ENCODE measurements around the gene ZNF512B.
A peak's percentile ranks its signal among the peaks of the same experiment; 100 is the strongest.
"Not testable (repeated sequence)": the region's sequence is repeated elsewhere in the genome, so short reads cannot be mapped to it uniquely, and the experiment has no call there.

The ZNF512B gene

DNA sequence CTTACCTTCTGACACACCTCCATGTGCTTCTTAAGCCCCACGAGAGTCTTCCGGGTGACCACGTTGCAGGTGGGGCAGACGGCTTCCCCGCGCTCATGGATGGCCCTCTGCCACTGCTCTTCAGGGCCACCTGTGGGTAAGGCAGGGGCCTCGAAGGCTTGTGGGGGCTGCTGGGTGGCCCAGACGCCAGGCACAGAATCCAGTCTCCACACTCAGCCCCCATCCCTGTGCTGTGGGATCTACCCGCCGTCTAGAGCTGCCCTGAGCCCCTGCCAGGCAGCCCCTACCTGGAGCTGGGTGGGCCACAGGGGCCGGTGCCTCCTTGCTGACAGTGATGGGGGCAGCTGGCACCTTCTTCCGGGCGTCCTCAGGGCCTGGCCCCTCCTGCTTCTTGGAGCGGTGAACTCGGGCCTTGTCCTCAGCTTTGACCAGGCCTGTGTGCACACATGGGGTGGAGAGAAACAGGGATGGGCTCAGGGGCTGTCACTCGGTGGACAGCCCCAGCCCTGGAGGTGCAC lies 5.9 kb downstream of the ZNF512B start:
- DNase-seq (ENCODE audit: low read depth): no peak

DNA sequence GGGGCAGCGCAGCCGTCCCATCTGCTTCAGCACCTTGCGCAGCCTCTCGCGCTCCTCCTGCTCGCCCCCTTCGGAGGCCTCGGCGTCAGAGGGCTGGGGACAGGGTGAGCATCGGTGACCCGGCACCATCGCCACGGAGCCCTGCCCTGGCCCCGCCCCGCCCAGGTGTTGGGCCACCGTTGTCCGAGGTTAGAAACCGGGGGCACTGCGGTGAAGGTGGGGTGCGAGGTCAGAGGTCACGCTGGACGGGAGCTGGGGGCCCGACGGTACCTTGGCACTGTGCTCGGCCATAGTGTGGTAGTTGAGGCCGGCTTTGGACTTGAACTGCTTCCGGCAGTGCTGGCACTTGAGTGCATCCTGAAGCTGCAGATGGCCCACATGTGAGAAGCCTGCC lies 6.4 kb downstream of the ZNF512B start:
- DNase-seq (ENCODE audit: low read depth): no peak

DNA sequence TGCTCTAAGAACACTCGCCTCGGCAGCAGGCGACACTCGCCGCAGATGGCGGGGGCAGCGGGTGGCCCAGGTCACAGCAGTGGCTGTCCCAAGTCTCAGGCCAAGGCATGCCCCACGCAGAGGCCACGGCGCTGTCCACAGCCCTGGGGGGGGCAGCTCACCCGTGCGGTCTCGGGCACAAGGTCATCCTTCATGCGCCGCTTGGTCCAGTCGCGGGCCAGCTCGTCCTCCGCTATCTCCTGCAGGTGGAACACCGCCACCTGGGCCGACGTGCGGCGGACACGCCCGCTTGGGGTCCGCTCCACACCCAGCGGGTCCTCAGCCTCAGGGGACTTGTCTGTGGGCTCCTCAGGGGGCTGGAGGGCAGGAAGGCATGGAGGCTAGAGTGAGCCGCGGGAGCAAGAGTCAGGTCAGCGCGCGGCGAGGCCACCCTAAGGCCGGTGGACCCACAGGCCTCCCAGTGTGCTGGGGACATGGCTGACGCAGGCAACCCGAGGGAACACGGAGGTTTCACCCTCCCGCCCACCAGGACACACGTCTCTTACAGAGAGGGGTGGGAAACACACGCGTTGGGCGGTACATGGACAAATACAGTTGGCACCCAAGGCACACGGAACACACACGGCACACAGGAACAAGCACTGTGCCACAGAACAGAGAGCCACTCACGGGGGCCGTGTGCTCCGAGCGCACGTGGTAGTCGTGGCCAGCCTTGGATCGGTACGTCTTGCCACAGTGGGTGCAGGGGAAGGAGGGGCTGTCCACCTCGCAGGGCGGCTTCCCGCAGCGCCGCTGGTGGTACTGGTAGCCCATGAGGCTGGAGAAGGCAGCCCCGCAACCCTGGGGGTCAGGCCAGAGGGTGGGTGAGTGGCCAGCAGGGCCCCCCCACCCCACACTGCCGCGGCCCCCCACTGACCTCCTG lies 7.0 kb downstream of the ZNF512B start:
- DNase-seq (ENCODE audit: low read depth): no peak

DNA sequence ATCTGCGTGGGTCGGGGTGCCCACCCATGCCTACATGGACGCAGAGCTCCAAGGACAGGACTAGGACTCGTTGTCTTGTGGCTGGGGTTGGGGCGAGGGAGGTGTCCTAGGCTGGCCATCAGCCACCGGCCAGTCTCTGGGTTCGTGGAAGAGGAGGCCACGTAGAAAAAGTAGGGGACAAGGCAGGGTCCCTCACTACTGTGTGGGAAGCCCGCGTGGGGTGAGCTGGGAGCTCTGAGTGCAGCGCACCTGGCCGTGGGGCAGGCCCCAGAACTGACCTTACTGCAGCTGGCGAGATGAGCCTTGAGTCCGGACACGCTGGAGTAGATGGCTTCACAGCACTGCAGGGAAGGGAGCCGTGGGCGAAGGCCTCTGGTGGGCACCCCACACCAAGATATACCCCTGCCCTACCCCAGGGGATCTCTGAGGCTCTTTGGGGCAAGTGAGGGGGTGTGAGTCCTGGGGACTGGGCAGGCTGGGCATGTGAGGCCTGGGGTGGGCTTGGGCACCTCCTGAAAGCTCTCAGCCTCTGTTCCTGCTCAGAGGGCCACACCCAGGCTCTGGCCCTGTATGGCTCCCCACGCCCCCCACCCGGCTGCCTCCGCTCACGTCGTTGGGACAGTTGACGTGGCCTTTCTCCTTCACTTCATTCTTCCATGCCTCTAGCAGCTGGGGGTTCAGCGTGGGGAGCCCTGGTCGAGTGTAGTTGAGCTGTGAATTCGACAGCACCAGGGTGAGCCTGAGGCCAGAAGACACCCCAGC lies 7.9 kb downstream of the ZNF512B start:
- DNase-seq (ENCODE audit: low read depth): no peak

DNA sequence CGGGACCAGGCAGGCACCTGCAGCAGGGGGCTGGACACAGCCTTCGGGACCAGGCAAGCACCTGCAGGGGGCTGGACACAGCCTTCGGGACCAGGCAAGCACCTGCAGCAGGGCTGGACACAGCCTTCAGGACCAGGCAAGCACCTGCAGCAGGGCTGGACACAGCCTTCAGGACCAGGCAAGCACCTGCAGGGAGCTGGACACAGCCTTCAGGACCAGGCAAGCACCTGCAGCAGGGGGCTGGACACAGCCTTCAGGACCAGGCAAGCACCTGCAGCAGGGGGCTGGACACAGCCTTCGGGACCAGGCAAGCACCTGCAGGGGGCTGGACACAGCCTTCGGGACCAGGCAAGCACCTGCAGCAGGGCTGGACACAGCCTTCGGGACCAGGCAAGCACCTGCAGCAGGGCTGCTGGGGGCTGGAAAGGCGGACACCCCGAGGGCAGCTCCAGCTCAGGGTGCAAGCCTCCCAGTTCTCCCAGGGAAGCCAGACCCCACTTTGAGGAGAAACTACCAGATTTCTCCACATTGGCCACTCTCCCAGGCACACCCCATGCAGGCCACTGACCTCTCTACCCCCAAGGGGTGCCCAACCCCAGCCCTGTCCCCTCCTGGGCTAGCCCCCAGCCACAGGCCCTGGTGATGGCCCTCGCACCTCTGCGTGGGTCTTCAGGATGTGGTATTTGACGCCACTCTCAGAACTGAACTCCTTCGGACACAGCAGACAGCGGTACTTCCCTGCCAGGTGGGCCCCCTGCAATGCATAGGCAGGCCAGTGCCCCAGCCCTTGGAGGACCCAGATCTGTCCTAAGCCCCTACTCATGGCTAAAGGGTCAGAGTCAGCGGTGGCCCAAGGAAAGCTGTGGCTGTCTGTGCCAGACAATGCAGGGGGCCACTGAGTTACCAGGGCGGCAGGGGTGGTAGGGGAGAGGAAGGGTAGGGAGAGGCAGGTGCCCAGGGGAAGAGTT lies 8.8 kb downstream of the ZNF512B start:
- DNase-seq (ENCODE audit: low read depth): not testable (repeated sequence)

DNA sequence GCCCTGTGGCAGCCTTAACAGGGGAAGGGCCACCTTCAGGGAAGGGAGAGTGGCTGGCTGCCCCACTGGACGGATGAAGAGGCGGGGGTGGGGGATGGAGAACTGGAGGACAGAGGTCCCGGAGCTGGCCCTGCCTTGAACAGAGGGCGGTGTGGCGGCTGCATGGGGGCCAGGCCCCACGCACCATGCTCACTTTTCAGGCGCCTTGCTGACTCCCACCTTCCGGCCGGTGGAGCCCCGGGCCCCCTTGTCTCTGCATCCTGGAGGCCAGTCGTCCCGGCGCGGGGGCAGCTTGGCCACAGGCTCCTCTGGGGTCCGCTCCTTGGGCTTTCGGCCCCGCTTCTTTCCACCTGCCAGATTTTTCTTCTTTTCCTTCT lies 10.0 kb downstream of the ZNF512B start:
- no peak for DNase-seq (ENCODE audit: low read depth)

DNA sequence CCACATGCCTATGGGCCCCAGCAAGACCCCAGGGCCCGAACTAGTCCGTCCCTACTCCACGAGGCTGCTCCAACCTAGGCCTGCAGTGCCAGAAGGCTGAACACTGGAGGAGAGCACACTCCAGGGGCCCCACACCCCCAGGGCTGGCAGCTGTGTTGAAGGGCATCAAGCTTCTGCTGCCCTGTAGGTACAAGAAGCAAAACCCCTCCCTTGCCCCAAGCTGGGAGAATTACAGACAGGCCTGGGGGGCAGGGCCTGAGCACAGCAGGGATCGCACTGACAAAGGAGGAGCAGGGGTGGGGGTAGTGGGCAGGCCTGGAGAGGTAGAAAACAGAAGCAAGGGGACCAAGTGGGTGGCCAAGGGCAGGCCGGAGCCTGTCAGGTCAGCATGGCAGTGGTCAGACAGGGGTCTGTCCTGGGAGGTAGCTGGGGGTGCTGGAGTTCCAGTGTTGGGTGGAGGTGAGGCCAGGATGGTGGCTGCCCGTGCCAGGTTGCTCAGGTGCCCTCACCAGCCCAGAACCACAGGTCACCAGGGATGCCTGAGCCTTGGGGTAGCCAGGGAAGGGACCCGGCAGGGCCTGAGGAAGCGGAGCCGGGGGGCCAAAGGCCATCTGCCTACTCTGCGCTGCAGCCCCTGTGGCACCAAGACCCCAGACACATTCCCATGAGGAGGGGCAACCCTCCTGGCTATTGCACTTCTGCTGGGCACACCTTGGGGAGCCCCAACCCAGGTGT lies 10.6 kb downstream of the ZNF512B start:
- no peak for DNase-seq (ENCODE audit: low read depth)

DNA sequence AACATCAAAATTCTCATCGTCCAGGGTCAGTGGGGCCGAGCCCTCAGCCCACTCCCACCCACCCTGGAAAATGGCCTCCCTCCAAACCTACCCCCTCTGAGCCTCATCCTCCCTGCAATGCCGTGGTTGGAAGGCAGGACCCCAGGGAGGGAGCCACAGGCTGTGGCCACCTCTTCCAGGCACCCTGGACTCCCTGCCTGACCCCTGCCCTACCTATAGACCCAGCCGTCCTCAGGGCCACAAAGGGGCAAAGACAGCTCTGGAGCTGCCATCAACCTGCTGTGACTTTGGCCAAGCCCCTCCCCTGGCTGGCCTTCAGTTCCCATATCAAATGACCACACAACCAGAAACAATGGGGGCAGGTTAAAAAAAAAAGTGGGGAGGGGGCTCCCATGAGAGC lies 11.3 kb downstream of the ZNF512B start:
- DNase-seq (ENCODE audit: low read depth): no peak

DNA sequence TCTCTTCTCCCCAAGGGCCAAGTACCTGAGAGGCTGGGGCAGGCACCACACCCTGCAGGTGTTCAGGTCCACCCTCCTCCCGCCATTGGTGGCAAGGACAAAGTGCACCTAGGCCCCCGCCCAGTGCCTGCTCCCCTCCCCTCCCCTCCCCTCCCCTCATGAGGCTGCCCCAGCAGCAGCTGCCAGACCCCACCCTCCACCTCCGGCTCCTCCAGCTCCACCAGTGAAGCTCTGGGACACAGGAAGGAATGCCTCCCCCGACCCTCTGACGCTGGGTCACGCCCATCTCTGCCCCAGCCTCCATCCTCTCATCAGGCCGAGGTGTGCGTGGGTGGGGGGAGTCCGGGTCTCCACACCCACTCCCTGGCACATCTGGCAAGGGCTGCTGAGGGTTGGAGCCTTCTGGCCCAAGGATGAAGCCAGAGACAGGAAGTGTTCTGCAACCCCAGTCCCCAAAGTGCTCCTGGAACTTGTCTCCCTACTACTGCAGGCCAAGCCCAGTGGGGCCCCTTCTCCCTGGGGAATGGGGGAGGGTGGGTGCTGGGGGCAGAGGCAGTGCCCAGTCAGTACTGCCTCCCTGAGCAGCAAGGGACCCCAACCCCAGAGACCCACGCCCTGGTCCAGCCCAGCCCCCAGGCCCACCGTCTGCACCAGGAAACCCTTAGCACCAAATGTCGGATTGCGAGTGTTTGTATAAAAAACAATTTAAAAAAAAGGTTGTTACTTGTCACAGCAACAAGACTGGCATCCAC lies 11.9 kb downstream of the ZNF512B start:
- no peak for DNase-seq (ENCODE audit: low read depth)

DNA sequence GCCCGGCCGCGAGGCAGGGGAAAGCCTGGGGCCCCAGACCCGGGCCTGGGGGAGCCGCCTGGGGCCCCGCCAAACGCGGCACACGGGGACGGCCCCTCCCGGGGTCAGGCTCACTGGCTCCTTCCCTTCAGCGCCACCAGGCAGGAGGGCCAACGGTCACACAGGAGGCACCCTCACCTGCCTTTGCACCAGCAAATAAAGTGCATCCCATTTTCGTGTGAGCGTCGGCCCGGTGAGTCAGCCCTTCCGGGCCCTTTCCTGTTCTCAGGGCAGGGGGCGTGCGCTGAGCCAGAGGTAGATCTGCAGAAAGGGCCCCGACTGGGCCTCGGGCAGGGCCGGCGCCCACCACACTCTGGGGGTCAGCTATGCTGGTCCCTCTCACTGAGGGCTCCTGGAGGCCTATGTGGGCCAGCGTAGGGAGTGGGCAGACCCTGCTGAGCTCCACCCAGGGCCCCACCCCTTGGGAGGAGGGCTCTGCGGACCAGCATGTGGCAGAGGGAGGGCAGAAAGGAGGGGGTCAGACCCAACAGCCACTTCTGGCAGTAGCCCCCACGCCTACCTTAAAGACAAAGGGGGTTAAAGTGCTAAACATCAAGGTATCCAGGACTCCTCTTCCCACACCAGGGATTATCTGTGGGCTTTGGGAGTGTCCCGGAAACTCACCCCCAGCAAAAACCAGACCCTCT lies 12.6 kb downstream of the ZNF512B start:
- peak; percentile 80 for DNase-seq (ENCODE audit: low read depth)

DNA sequence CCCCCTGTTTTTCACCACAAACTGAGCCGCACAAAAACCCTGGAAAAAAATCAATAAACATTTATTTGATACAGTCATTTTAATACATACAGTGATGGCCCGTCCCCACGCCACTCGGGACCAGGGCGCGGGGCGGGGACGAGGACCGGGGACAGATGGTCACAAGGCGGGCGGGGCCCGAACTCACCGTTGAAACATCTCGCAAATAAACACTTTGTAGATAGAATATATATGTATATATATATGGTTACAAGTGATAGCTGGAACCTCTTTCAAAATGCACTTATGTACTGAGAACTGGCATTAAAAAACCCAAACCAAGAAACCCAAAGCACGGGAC lies 13.1 kb downstream of the ZNF512B start:
- DNase-seq (ENCODE audit: low read depth): no peak

DNA sequence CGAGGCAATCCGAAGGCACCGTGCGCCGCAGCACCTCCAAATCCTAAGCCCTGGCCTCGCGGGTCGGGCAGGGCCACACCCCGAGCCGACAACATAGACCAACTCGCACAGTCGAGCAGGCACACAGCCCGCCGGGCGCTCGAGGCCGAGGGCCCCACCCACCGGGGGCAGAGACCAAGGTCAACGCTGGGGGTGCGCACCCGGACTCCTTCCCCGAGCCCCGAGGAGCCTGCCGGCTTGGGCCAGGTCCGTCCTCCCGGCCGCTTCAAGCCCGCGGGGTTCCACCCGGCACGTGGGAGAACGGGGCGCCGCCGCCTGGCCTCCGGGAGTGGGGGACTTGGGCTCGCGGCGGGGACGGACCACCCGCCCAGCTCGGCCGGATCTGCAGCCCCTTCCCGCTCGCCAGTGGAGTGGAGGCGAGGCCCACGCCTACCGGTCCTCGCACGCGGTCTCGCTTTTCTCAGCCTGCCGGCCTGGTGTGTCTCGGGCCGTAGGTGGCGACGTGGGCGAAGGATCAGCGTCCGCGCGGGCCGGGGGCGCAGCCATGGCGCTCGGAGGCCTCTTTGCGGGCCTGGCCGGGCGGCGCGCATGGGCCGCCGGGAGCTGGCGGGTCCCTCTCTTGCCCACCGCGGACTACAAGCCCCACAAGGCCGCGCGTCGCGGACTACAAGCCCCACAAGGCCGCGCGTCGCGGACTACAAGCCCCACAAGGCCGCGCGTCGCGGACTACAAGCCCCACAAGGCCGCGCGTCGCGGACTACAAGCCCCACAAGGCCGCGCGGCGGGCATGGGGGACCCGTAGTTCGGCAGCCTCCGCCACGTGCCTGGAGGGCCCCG lies 13.7 kb downstream of the ZNF512B start, which contains the start of gene UCKL1:
Gene UCKL1, minus strand, starts transcription at position 590 of the 837 bp plus-strand sequence. Its CDS starts 44 bp downstream, at position 546.
- DNase-seq (ENCODE audit: low read depth): peak; percentile 95

DNA sequence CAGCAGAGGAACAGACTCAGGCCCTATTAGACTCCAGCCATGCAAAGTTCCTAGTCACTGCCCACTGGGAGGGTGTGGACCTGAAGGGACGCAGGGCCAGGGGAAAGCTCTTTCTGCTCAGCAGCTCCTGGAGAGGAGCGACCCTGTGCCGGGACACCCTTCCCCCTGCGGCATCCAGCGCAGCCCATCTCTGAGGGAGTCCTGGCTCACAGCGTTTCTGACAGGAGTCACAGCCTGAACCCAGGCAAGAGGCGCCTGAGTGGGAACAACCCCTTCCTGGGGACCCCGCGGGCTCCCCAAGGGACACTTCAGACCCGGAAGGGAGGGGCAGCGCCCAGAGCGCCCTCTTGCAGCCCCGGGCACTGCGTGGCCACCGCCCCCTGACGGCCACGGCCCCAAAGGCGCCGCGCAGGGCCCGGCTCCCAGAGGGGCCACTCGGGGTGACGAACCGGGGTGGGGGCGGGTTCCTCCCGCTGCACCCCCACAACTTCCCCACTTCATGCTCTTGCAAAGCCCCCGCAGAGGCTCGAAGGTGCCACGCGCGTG lies 14.4 kb downstream of the ZNF512B start:
- peak; percentile 66 for DNase-seq (ENCODE audit: low read depth)

DNA sequence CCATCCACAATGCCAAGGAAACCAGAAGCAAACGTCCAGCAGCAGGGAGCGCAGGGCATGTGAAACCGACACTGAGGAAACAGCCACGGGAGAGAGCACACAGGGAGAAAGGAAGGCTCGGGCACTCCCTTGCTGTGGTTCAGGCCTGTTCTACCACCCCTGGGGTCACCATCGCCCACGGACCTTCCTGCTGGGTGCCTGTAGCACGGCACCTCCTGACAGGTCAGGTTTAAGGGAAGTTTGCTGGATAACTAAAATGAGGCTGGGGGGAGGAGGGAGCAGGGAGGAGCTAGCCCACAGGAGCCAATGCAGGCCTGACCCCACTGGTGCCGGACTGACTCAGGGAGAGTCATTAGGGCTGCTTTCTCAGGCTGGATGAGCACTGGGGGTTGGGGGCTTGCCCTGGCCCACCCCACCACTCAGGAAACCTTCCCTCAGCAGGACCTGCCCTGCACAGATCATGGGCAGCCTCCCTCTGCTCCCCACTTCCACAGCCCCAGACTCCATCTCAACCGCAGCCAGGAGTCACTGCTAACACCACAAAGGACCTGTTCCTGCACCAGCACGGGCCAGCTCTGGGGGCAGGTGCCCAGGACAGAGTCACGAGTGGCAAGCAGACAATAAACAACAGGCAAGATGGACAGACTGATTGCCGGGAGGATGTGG lies 15.8 kb downstream of the ZNF512B start:
- DNase-seq (ENCODE audit: low read depth): no peak

DNA sequence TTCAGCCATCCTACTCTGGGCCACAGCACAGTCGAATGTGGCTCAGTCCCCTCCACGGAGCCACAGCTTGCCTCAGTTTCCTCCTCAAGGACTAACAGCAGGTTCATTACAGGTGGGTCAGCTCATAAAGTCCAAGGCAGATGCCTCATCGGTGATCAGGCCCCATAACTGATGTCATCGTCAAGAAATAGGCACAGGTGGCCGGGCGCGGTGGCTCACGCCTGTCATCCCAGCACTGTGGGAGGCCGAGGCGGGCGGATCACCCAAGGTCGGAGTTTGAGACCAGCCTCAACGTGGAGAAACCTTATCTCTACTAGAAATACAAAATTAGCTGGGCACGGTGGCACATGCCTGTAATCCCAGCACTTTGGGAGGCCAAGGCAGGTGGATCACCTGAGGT lies 17.0 kb downstream of the ZNF512B start:
- no peak for DNase-seq (ENCODE audit: low read depth)

DNA sequence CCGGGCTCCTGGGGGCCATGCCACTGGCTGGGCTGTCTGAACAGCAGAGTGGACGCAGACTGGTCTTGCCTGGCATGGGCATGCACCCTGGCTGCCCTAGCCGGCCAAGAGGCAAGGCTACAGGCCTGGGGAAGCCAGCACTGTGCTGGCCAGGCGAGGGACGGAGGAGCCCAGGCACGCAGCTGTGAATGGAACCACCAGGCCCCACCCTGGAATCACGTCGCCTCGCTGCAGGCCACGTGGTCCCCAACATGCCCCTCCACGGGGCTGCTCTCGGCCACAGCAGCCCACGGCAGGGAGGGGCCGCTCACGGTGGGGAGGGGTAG lies 17.6 kb downstream of the ZNF512B start:
- no peak for DNase-seq (ENCODE audit: low read depth)

DNA sequence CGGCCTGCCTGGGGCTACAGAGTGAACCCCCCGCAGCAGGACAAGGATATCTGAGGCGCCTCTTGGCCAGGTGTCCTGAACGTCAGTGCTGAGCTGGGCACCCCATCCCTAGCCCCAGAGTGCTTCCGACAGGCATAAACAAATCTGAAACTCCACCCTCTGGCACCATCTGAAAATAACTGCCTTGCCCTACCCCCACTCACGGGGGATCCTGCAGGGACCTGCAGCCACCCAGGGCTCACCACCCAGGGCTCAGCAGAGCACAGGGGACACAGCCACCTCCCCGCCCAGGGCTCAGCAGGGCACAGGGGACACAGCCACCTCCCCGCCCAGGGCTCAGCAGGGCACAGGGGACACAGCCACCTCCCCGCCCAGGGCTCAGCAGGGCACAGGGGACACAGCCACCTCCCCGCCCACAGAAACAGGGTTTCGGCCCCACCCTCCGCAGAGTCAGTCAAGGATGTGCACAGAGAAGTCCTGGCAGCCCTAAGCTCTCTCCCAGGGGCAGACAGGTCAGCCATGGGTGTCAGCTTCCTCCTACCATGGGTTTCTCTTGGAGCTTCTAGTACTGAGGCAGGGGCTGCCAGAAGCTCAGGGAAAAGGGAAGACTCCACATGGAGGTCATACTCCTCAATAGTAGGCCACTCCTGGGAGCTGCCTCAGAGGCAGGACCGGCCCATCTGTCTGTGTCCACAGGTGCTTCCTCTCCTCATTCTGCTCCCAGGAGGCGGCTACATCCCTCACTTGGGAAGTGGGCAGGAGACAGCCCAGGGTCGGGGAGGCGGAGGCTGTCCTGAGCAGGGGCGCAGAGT lies 18.1 kb downstream of the ZNF512B start:
- DNase-seq (ENCODE audit: low read depth): no peak
